ENCODE data around the gene SLC12A5. TPM values are rescaled to one million over a fixed set of nuclear protein-coding genes. Genes with fewer than 3 reads are reported as not detected.
A peak's percentile ranks its signal among the peaks of the same experiment; 100 is the strongest.
"Not testable (repeated sequence)": the region's sequence is repeated elsewhere in the genome, so short reads cannot be mapped to it uniquely, and the experiment has no call there.

Gene SLC12A5
- total RNA-seq, 1 experiment from 2014 or later = 4.3 TPM

- no peak for DNase-seq (ENCODE audit: low spot score)
These were observed 48.8 kb downstream of the SLC12A5 start for GRCh38 chr20:46077642-46078305.

DNA sequence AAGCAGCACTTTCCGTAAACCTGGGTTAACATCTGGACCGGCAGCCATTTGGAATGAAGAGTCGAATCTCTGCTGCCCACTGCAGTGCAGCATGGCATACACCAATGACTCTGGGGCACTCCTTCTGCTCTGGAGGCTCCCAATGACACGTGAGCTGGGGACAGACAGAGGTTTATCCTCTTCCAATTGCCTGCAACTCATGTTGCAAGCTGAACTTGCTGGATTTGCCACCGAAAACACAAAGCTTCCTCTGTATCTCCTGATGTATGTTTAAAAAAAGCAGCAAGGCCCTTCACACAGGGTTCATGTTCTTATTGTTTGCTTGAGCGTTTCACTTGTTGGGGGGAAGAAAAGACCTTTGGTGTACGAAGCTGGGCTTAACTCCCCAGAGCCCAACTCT is 49.9 kb downstream of the SLC12A5 start:
- DNase-seq (ENCODE audit: low spot score) = no peak

DNA sequence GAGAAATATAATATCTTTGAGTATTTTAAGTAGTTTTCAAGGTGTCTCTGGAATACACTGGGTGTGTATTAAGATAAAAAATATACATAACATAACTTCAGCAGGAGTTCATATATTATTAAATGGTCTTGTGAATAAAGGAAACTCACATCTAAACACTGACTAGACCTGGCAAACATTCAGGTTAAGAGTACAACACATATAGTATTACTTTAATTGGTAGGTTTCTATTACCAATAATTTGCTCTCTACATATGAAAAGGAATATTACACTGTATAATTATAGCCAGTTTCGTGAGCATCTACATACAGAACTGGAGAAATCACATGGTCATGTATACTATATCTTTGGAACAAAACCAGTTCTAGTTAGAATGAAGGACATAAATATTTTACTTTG is 52.1 kb downstream of the SLC12A5 start:
- no peak for DNase-seq (ENCODE audit: low spot score)

DNA sequence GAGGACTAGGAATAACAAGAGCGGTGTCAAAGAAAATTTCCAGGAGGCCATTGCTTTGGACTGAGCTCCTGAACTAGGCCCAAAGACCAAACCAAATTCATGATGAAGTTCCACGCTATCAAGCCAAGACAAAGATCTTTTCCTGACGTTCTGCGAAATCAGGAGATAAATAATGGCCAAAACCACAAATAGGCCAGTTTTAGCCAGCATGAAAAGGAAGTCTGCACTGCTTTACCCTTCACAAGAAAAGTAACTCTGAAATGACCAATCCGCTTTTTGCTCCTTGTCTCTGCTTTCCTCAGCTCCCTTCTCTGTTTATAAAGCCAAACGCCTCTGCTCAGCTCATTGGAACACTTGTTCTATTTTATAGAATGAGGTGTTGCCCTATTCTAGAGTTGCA is 54.1 kb downstream of the SLC12A5 start:
- DNase-seq (ENCODE audit: low spot score) = no peak

GRCh38 chr20:46083531-46084061 is 54.6 kb downstream of the SLC12A5 start:
- DNase-seq (ENCODE audit: low spot score) = no peak

GRCh38 chr20:46084805-46085178 is 55.8 kb downstream of the SLC12A5 start:
- DNase-seq (ENCODE audit: low spot score) = no peak

- DNase-seq (ENCODE audit: low spot score) = peak; percentile 56
These were observed 56.3 kb downstream of the SLC12A5 start for GRCh38 chr20:46085179-46085851.

- no peak for DNase-seq (ENCODE audit: low spot score)
These were observed 58.1 kb downstream of the SLC12A5 start for GRCh38 chr20:46087161-46087560.

- DNase-seq (ENCODE audit: low spot score) = no peak
These were observed 59.6 kb downstream of the SLC12A5 start for GRCh38 chr20:46088409-46089166.

DNA sequence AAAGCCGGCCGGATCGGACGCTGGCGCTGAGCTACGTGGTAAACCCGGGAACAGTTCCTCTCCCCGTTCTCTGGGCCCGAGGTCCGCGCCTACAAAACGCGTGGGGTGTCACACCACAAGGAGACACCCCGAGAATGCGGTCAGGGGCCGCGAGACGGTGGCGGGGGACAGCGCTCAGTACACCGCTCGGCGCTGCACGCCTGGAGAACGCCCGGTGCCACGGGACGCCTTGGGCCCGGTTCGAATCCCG is 60.1 kb downstream of the SLC12A5 start:
- DNase-seq (ENCODE audit: low spot score) = no peak

GRCh38 chr20:46089417-46090388 is 60.7 kb downstream of the SLC12A5 start, which contains the start of gene NCOA5:
NCOA5 (minus strand) TSS chr20:46089962; CDS start chr20:46079424, 10,538 bp downstream.
- DNase-seq (ENCODE audit: low spot score) = peak; percentile 94

- not testable (repeated sequence) for DNase-seq (ENCODE audit: low spot score)
These were observed 62.9 kb downstream of the SLC12A5 start for GRCh38 chr20:46091622-46092535.

DNA sequence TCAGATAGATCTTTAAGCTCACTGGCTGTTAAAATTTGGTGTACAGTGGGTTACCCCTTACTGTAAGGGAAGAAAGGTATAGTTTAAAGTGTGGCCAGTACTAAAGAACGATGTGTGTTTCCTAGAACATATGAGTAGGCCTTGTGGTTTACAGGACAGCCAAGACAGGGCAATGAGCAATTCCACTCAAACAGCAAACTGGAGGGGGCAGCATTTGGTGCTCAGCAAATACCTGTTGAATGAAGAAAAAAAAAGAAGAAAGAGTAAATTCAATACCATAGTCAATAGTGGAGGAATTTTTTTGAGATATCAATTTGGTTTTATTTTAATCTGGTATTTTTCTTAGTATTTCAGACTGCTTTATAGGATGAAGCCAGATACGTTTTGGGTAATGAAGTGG is 64.5 kb downstream of the SLC12A5 start:
- no peak for DNase-seq (ENCODE audit: low spot score)

DNA sequence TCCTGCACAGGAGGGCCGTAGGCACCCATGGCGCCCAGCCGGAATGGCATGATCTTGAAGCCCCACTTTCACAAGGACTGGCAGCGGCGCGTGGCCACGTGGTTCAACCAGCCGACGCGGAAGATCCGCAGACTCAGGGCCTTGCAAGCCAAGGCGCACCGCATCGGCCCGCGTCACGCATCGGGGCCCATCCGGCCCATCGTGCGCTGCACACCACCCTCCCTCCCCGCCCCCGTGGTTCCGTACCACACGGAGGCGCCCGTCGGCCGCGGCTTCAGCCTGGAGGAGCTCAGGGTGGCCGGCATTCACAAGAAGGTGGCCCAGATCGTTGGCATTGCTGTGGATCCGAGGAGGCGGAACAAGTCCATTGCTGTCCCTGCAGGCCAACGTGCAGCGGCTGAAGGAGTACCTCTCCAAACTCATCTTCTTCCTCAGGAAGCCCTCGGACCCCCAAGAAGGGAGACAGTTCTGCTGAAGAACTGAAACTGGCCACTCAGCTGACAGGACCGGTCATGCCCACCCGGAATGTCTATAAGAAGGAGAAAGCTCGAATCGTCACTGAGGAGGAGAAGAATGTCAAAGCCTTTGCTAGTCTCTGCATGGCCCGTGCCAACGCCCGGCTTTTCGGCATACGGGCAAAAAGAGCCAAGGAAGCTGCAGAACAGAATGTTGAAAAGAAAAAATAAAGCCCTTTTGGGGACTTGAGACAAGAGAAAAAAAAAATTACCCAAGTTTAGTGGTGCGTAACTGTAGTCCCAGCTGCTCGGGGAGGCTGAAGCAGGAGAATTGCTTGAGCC is 70.7 kb downstream of the SLC12A5 start:
- no peak for DNase-seq (ENCODE audit: low spot score)

- DNase-seq (ENCODE audit: low spot score) = not testable (repeated sequence)
These were observed 71.4 kb downstream of the SLC12A5 start for GRCh38 chr20:46100444-46100843.

DNA sequence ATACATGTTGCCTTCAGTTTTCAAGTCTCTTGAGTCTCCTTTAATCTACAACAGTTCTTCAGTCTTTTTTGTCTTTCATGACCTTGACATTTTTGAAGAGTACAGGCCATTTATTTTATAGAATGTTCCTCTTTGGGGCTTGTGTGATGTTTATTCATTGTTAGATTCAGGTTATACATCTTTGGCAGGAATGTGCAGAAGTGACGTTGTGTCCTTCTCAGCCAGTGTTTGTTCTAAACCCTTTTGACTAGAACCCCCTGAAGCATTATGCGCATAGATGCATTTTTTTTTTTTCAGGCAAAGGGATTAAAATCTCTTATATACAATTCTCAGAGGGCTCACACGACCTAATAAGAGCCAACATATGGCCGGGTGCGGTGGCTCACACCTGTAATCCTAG is 72.0 kb downstream of the SLC12A5 start:
- no peak for DNase-seq (ENCODE audit: low spot score)

DNA sequence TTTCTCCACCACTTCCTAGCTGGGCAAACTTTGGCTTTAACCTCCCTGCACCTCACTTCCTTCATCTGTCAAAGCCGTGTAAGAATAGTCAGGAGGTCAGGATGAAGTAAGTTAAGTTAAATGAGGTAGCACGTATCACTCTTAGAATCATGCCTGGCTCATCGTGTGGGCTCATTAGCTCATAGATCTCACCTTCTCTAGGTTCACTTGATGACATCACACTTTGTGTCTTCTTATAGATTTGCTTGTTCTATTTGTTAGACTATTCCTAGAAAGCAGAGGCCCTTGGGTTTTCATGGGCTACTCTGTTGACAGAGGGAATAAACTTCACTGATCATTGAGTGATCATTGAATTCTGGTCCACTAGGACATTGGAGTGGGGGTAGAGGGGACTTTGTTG is 72.9 kb downstream of the SLC12A5 start:
- DNase-seq (ENCODE audit: low spot score) = no peak

- DNase-seq (ENCODE audit: low spot score) = no peak
These were observed 73.9 kb downstream of the SLC12A5 start for GRCh38 chr20:46102940-46103339.

DNA sequence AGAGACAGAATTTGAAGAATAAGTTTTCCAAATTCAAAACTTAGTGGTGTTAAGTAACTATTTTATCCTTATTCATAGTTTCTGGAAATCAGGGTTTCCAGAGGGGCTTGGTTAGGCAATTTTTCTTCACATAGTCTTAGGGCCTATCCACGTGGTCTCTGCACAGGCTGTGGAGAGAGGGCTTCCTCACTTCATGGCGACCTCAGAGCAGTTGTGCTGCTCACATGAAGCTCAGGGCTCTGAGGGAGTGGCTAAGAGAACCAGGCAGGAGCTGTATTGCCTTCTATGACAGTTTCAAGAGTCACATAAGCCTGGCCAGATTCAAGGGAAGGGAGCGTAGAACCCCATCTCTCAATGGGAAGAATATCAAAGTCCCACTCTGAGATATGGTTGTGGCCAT is 75.2 kb downstream of the SLC12A5 start:
- DNase-seq (ENCODE audit: low spot score) = no peak

- no peak for DNase-seq (ENCODE audit: low spot score)
These were observed 78.0 kb downstream of the SLC12A5 start for GRCh38 chr20:46107061-46107460.

Data from H4 (cell line).